Gastrocnemius medialis (tissue), 4 donors: Measurements from ENCODE around the gene PAXX. TPM values are rescaled to one million over a fixed set of nuclear protein-coding genes. Genes with fewer than 3 reads are reported as not detected.
A peak's percentile ranks its signal among the peaks of the same experiment; 100 is the strongest.

Experiments used
- ATAC-seq, 2 donors: fragments of 150-250 bp; one replicate each; pipeline ENCODE4 v1.9.1; 2016
- DNase-seq, 2 donors: peaks; one replicate each; pipeline ENCODE4 v3.0.0-alpha.2; 2019
- H3K27ac ChIP-seq, 4 donors: fragments of 200-600 bp; sonication (generic); 1 replicate in 1 of 4; 2 replicates in 3 of 4; pipeline ENCODE4 v1.5.1; 2016 to 2018; ENCODE audit warnings: mild to moderate bottlenecking in 2 of 4, moderate library complexity in 1 of 4
- H3K27me3 ChIP-seq, 3 donors: fragments of 200-600 bp; sonication (generic) in 2 of 3; 1 replicate in 1 of 3; 2 replicates in 2 of 3; pipeline versions ENCODE4 v1.5.1 to v1.6.0; 2016 to 2019; ENCODE audit warnings: mild to moderate bottlenecking in 1 of 3, moderate library complexity in 1 of 3
- H3K36me3 ChIP-seq, 2 donors: fragments of 200-600 bp; sonication (generic) in 1 of 2; one replicate each; pipeline ENCODE4 v1.5.1; 2017 to 2018
- H3K4me1 ChIP-seq, 2 donors: fragments of 200-600 bp; sonication (generic) in 1 of 2; one replicate each; pipeline ENCODE4 v1.5.1; 2016 to 2017; ENCODE audit warnings: mild to moderate bottlenecking in 2 of 2
- H3K4me3 ChIP-seq, 4 donors: fragments of 200-600 bp; sonication (generic) in 3 of 4; 1 replicate in 1 of 4; 2 replicates in 3 of 4; pipeline ENCODE4 v1.5.1; 2016 to 2019; ENCODE audit warnings: mild to moderate bottlenecking in 2 of 4
- H3K9me3 ChIP-seq, 3 donors: fragments of 200-600 bp; sonication (generic) in 2 of 3; 1 replicate in 1 of 3; 2 replicates in 2 of 3; pipeline ENCODE4 v1.5.1; 2016 to 2019
- POLR2A ChIP-seq, 2 donors: fragments of 450-650 bp; IDR thresholded peaks; one replicate each; pipeline ENCODE4 v1.6.1; 2017; ENCODE audit warnings: antibody characterized with exemption in 2 of 2, mild to moderate bottlenecking in 2 of 2, moderate library complexity in 2 of 2
- in situ Hi-C, 4 donors: fragments of 200-750 bp; cut with MboI; loops; one replicate each; pipeline versions ENCODE4 v1.15.0 to v1.8.0; 2017; ENCODE audit warnings: low sequenced_read_pairs in 4 of 4
- intact Hi-C: fragments of 100-400 bp; cut with DNase I; formaldehyde crosslinking; loops from one replicate; pipeline ENCODE4 v1.15.1; 2023; ENCODE audit warnings: low total_unique reads
- total RNA-seq, 4 donors: library from RNA; depleted of rRNA; stranded (reverse); fragments of >200 nt; gene quantifications; one replicate each; pipeline versions ENCODE4 v1.1.0 to v1.2.3, GENCODE V29; 2016
- TF ChIP-seq, protein P1 (sequence below), 5 experiments: fragments of 450-650 bp in 3 of 5; fragments of 200-600 bp in 2 of 5; sonication (generic) in 2 of 5; IDR thresholded peaks in 4 of 5; conservative IDR thresholded peaks in 1 of 5; 1 replicate in 4 of 5; 2 replicates in 1 of 5; pipeline ENCODE4 v1.5.1; 2016 to 2019; ENCODE audit warnings: antibody characterized with exemption in 5 of 5, mild to moderate bottlenecking in 3 of 5, moderate library complexity in 3 of 5

Gene PAXX
- total RNA-seq, 4 donors from 2014 or later, result 10.8 to 15.6 (median 14.6) TPM

DNA sequence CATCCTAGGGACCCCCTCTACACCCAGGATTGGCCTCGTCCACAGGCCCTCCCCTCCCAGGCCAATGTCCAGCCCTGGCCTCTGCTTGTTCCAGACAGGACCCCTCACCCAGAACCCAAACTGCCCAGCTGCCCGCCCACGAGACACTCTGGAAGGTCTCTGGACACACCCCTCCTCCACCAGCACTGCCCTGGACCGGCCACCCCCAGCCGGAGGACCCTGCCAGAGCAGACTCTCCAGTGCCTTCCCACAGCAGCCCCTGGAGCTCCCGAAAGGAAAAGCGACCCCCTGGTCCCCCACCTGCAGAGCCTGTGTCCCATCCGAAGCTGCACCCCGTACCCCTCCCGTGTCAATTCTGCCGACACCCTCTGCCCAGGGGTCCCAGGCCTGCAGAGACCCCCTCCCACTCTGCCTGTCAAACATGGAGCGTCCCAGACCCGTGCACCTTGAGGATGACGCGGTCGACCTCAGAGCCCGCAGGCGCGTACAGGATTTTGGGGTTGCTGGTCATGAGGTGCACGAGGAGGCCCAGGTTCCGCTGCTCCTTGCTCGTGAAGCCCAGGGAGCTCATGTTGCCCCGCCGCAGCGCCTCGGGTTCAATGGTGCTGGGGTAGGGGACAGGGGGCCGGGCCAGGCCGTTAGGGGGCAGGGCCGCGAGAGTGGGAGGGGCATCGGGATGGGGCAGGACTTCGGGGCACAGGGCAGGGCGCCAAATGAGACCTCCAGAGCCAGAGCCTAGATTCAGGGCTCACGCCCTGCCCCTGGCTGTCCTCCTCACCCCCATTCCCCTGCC lies 27.9 kb downstream of the PAXX start:
- TF ChIP-seq, protein P1, sequence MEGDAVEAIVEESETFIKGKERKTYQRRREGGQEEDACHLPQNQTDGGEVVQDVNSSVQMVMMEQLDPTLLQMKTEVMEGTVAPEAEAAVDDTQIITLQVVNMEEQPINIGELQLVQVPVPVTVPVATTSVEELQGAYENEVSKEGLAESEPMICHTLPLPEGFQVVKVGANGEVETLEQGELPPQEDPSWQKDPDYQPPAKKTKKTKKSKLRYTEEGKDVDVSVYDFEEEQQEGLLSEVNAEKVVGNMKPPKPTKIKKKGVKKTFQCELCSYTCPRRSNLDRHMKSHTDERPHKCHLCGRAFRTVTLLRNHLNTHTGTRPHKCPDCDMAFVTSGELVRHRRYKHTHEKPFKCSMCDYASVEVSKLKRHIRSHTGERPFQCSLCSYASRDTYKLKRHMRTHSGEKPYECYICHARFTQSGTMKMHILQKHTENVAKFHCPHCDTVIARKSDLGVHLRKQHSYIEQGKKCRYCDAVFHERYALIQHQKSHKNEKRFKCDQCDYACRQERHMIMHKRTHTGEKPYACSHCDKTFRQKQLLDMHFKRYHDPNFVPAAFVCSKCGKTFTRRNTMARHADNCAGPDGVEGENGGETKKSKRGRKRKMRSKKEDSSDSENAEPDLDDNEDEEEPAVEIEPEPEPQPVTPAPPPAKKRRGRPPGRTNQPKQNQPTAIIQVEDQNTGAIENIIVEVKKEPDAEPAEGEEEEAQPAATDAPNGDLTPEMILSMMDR (IDR thresholded peaks at IDR 0.05 in 4 of 5, conservative IDR thresholded peaks at IDR 0.05 in 1 of 5), result no peak
- no peak for TF ChIP-seq POLR2A (IDR thresholded peaks at IDR 0.05)
- intact Hi-C loops, result no loop called here
- DNase-seq (no peak), ATAC-seq (no peak)
- Histone ChIP-seq H3K36me3 (peaks cover 0 to 31% of the 10 kb centered on the region in 2 donors), H3K27ac (no peak overlapping the region), H3K4me3 (no peak overlapping the region), H3K4me1 (no peaks in the 10 kb centered on the region), H3K27me3 (no peaks in the 10 kb centered on the region), H3K9me3 (no peaks in the 10 kb centered on the region)
- in situ Hi-C loops, result no loop called here

DNA sequence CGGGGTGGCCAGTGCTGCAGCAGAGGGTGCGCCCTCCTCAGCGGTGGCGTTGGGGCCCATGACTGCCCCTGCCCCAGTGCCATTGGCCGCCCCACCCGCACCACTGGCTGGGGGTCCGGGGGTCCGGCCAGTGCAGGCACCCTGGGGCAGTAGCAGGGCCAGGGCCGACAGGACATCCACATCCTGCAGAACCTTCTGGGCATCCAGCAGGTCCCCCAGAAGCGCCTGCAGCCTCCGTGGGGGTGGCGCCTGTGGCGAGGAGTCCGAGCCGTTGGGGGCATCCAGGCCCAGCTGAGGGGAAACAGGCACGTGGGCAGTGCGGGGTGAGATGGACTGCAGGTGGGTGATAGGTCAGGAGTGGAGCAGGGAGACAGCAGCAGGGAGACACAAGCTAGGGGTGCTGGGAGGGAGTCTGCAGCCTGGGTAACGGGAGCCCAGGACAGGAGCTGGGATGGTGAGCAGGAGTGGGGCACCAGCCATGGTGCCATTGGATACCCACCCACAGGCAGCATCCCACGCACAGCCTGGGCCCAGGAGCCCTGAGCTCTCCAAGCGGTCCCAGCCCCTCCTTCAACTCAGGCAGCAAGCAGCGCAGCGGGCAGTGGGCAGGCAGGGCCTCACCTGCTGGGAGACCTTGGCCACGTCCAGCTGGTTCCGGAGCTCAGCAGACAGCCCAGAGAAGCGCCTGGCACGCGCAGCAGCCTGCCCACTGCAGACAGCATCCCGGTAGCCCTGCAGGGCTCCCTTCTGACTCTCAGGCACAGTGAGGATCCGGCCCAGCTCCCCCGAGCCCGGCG lies 28.7 kb downstream of the PAXX start:
- ATAC-seq (no peak), DNase-seq (no peak)
- intact Hi-C loops (no loop called here), in situ Hi-C loops (no loop called here)
- Histone ChIP-seq H3K4me3 (no peak overlapping the region), H3K36me3 (peaks cover 0 to 22% of the 10 kb centered on the region in 2 donors), H3K27me3 (no peaks in the 10 kb centered on the region), H3K9me3 (no peaks in the 10 kb centered on the region), H3K4me1 (no peaks in the 10 kb centered on the region), H3K27ac (no peak overlapping the region)
- TF ChIP-seq, protein P1 (IDR thresholded peaks at IDR 0.05 in 4 of 5, conservative IDR thresholded peaks at IDR 0.05 in 1 of 5), result no peak
- no peak for TF ChIP-seq POLR2A (IDR thresholded peaks at IDR 0.05)

DNA sequence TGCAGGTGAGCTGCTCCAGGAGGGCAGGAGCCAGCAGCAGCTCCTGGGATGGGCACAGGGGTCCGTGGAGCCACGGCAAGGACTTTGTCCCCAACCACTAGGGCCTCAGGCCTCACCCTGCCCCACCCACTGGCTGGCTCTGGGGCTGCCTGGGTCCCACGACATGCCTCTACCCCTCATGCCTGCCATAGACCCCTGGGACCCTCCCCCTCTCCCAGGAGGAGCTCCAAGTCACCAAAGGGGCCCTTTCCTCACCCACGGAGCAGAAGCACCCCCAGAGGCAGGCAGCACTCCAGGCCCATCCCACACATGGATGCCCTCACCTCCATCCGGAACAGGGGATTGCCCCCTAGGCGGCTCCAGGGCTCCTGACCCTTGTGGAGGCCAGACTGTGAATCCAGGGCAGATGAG lies 29.4 kb downstream of the PAXX start:
- H3K27me3 ChIP-seq, result no peaks in the 10 kb centered on the region
- DNase-seq (no peak), ATAC-seq (no peak)
- no peak overlapping the region for H3K4me3 ChIP-seq
- peaks cover under 1 to 3% of the 10 kb centered on the region in 2 donors for H3K4me1 ChIP-seq
- H3K27ac ChIP-seq, result no peak overlapping the region
- in situ Hi-C loops (no loop called here), intact Hi-C loops (no loop called here)
- no peaks in the 10 kb centered on the region for H3K9me3 ChIP-seq
- peaks cover 0 to 18% of the 10 kb centered on the region in 2 donors for H3K36me3 ChIP-seq
- TF ChIP-seq, protein P1 (IDR thresholded peaks at IDR 0.05 in 4 of 5, conservative IDR thresholded peaks at IDR 0.05 in 1 of 5), result no peak
- no peak for TF ChIP-seq POLR2A (IDR thresholded peaks at IDR 0.05)

DNA sequence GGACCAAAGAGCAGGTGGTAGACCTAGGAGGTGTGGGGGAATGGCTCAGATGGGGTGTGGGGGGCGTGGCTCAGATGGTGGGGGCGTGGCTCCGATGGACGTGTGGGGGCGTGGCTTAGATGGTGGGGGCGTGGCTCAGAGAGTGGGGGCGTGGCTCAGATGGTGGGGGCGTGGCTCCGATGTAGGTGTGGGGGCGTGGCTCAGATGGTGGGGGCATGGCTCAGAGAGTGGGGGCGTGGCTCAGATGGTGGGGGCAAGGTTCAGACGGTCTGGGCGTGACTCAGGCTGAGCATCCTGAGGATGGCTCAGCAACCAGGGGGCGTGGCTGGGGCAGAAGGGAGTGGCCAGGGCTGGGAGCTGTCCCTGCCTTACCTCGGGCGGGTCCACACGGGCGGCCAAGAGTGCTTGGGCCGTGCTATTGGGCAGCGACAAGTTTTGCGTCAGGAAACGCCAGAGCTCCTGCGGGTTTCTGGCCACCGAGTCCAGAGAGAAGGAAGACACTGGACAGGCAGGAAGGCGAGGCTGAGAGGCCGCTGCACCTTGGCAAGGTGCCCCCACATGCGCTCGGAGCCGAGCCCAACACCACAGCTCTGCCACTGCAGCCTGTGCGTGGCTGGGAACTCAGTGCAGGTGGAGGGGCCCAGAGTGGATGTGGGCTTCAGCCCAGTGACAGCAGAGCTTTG lies 29.9 kb downstream of the PAXX start:
- no peaks in the 10 kb centered on the region for H3K9me3 ChIP-seq
- TF ChIP-seq POLR2A (IDR thresholded peaks at IDR 0.05), result no peak
- TF ChIP-seq, protein P1 (IDR thresholded peaks at IDR 0.05 in 4 of 5, conservative IDR thresholded peaks at IDR 0.05 in 1 of 5), result no peak
- intact Hi-C loops (no loop called here), in situ Hi-C loops (no loop called here)
- H3K27ac ChIP-seq, result no peak overlapping the region
- H3K4me1 ChIP-seq, result peaks cover 6 to 8% of the 10 kb centered on the region in 2 donors
- H3K36me3 ChIP-seq, result peaks cover 0 to 12% of the 10 kb centered on the region in 2 donors
- peak in 1 of 2 donors; percentile 24 for ATAC-seq
- H3K4me3 ChIP-seq, result no peak overlapping the region
- H3K27me3 ChIP-seq, result no peaks in the 10 kb centered on the region
- peak in 1 of 2 donors; percentile 39 for DNase-seq
